ENCODE results near the gene RPS15.
A peak's percentile ranks its signal among the peaks of the same experiment; 100 is the strongest.

Gene RPS15

DNA sequence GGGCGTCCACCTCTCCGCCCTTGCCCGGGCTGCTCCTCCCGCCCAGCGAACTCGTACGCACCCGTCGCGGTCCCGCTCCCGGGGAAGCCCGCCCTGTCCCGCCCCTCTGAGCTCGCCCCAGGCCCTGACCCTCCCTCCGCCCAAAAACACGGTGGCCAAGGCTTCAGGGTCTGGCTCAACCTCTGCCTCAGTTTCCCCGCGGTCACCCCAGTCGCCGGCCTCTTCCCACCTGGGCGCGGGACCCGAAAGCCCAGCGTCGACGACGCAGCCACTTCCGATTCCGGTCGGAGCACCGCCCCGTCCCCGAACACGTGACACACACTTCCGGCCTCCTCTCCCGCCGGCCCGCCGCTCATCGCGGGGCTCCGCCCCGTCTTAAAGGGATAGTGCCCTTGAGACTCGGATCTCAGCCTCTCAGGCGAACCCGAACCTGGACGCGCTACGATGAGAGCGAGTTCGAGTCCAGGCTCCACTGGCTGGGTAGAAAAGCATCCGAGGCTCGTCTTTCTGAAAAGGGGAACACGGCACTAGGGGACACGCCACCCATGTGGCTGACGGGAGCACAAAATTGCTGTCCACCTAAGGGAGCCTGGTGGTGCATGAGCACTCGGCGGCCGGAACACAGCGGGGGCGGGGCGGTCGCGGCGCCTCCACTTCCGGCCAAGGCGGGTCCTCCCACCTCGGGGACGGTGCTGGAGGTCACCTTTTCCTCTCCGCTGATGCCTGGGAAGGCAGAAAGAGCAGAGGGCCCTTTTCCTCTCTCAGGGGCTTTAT is 40.9 kb downstream of the RPS15 start, which contains the start of gene C19orf25:
Gene C19orf25 (minus strand): TSS at position 282 of the 774 bp plus-strand sequence. CDS start 312 bp downstream, outside the sequence.
- H3F3A ChIP-seq (ENCODE audit: insufficient read depth, low read length): no peaks in the 10 kb centered on the region
- H3K9me3 ChIP-seq (replicated peaks; ENCODE audit: insufficient read depth, low read length): no peaks in the 10 kb centered on the region
- H3K9ac ChIP-seq (ENCODE audit: low read length): peak within 1 kb of the TSS; percentile 69
- peak; percentile 99 for DNase-seq
- H3K9me2 ChIP-seq (replicated peaks; ENCODE audit: insufficient read depth, low read length): no peaks in the 10 kb centered on the region
- H2AFZ ChIP-seq (ENCODE audit: low read length): peak within 1 kb of the TSS; percentile 91
- H4K20me1 ChIP-seq (ENCODE audit: insufficient read depth, low read length): no peaks in the 10 kb centered on the region
- peaks cover 40% of the 10 kb centered on the region for H3K79me2 ChIP-seq (ENCODE audit: low read length)
- H3K36me3 ChIP-seq (replicated peaks; ENCODE audit: insufficient read depth, low read length): no peaks in the 10 kb centered on the region
- H3K4me3 ChIP-seq (ENCODE audit: low read length): peak within 1 kb of the TSS; percentile 73
- peak within 1 kb of the TSS; percentile 66; the same call in 1 of the 2 replicates for H3K27ac ChIP-seq (ENCODE audit: low read length)
- no peaks in the 10 kb centered on the region for H3K4me1 ChIP-seq (ENCODE audit: low read length)
- peak within 1 kb of the TSS; percentile 73 for H3K4me2 ChIP-seq (ENCODE audit: low read depth, low read length)
- H3K27me3 ChIP-seq (replicated peaks; ENCODE audit: insufficient read depth, low read length): peaks cover 12% of the 10 kb centered on the region
- TF ChIP-seq EZH2 (optimal IDR thresholded peaks at IDR 0.05; ENCODE audit: low read depth, low read length): no peak
- TF ChIP-seq, protein P1, sequence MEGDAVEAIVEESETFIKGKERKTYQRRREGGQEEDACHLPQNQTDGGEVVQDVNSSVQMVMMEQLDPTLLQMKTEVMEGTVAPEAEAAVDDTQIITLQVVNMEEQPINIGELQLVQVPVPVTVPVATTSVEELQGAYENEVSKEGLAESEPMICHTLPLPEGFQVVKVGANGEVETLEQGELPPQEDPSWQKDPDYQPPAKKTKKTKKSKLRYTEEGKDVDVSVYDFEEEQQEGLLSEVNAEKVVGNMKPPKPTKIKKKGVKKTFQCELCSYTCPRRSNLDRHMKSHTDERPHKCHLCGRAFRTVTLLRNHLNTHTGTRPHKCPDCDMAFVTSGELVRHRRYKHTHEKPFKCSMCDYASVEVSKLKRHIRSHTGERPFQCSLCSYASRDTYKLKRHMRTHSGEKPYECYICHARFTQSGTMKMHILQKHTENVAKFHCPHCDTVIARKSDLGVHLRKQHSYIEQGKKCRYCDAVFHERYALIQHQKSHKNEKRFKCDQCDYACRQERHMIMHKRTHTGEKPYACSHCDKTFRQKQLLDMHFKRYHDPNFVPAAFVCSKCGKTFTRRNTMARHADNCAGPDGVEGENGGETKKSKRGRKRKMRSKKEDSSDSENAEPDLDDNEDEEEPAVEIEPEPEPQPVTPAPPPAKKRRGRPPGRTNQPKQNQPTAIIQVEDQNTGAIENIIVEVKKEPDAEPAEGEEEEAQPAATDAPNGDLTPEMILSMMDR (IDR thresholded peaks at IDR 0.05; ENCODE audit: low read length): no peak
- TF ChIP-seq EZH2phosphoT487 (IDR thresholded peaks at IDR 0.05; ENCODE audit: low read length): no peak

DNA sequence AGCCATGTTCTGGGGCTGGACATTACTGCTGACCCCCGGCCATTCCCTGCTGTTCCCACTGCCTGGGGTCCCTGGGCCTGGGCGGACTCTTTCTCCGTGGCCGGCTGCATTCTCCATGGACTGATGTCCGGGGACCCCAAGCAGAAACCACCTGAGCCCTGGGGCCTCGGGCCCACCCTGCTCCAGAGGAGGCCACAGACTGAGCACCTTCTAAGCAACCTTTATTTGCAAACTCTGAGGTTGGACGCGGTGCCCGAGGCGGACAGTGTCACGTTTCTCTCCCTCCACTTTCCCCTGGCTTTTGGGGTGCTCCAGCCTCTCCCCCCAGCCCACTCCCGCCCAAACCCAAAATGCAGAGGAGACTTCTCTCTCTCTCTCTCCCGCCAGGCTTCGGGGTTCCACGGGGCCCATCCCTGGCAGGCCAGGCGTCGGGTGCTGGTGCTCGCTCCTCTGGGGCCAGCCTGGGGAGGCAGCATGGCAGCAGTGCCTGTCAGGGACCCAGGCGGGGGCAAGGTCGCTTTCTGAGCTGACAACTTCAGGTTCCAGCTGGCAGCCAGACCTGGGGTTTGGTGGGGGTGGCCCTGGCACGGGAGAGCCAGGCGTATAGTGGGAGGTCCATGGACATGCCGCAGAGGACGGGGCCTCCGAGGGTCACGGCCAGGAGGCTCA is 43.2 kb downstream of the RPS15 start:
- H4K20me1 ChIP-seq (ENCODE audit: insufficient read depth, low read length): no peaks in the 10 kb centered on the region
- no peak overlapping the region for H3K9ac ChIP-seq (ENCODE audit: low read length)
- H2AFZ ChIP-seq (ENCODE audit: low read length): no peak overlapping the region
- H3K4me1 ChIP-seq (ENCODE audit: low read length): no peaks in the 10 kb centered on the region
- no peaks in the 10 kb centered on the region for H3K9me3 ChIP-seq (replicated peaks; ENCODE audit: insufficient read depth, low read length)
- H3K4me3 ChIP-seq (ENCODE audit: low read length): no peak overlapping the region
- H3K4me2 ChIP-seq (ENCODE audit: low read depth, low read length): no peak overlapping the region
- peaks cover 26% of the 10 kb centered on the region for H3K79me2 ChIP-seq (ENCODE audit: low read length)
- H3K27me3 ChIP-seq (replicated peaks; ENCODE audit: insufficient read depth, low read length): peaks cover 30% of the 10 kb centered on the region
- H3F3A ChIP-seq (ENCODE audit: insufficient read depth, low read length): no peaks in the 10 kb centered on the region
- no peak for DNase-seq
- no peak overlapping the region for H3K27ac ChIP-seq (ENCODE audit: low read length)
- TF ChIP-seq, protein P1 (IDR thresholded peaks at IDR 0.05; ENCODE audit: low read length): no peak
- TF ChIP-seq EZH2phosphoT487 (IDR thresholded peaks at IDR 0.05; ENCODE audit: low read length) (no peak), EZH2 (optimal IDR thresholded peaks at IDR 0.05; ENCODE audit: low read depth, low read length) (no peak)
- no peaks in the 10 kb centered on the region for H3K9me2 ChIP-seq (replicated peaks; ENCODE audit: insufficient read depth, low read length)
- H3K36me3 ChIP-seq (replicated peaks; ENCODE audit: insufficient read depth, low read length): no peaks in the 10 kb centered on the region

DNA sequence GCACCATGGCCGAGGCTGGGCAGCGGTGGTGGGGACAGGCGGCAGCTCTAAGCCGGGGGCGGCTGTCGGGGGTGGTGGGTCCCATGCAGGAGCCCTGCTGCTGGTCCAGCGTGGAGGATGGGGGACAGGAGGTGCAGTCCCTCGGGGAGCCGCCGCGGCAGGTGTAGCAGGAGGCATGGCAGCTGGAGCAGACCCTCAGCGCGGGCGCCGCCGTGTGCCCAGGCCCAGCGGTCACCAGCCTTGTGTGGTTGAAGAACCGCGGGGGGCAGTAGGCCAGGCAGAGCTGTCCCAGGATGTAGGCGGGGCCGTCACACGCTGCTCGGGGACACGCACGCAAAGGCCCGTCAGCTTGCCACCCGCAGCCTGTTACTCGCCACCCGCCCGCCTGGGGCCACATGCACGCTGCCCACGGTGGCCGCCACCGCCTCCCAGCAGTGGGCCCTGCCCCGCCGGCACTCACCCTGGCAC is 43.7 kb downstream of the RPS15 start:
- no peak for DNase-seq
- TF ChIP-seq EZH2 (optimal IDR thresholded peaks at IDR 0.05; ENCODE audit: low read depth, low read length): no peak
- TF ChIP-seq EZH2phosphoT487 (IDR thresholded peaks at IDR 0.05; ENCODE audit: low read length): no peak
- TF ChIP-seq, protein P1 (IDR thresholded peaks at IDR 0.05; ENCODE audit: low read length): no peak
- Histone ChIP-seq H2AFZ (ENCODE audit: low read length) (no peak overlapping the region), H3K79me2 (ENCODE audit: low read length) (peaks cover 20% of the 10 kb centered on the region), H3K27ac (ENCODE audit: low read length) (no peak overlapping the region), H3F3A (ENCODE audit: insufficient read depth, low read length) (no peaks in the 10 kb centered on the region), H3K36me3 (replicated peaks; ENCODE audit: insufficient read depth, low read length) (no peaks in the 10 kb centered on the region), H4K20me1 (ENCODE audit: insufficient read depth, low read length) (no peaks in the 10 kb centered on the region), H3K4me3 (ENCODE audit: low read length) (no peak overlapping the region), H3K9me2 (replicated peaks; ENCODE audit: insufficient read depth, low read length) (no peaks in the 10 kb centered on the region), H3K9me3 (replicated peaks; ENCODE audit: insufficient read depth, low read length) (no peaks in the 10 kb centered on the region), H3K4me1 (ENCODE audit: low read length) (no peaks in the 10 kb centered on the region), H3K9ac (ENCODE audit: low read length) (no peak overlapping the region), H3K4me2 (ENCODE audit: low read depth, low read length) (no peak overlapping the region), H3K27me3 (replicated peaks; ENCODE audit: insufficient read depth, low read length) (peaks cover 36% of the 10 kb centered on the region)

Measured in MM.1S (cell line).